Loucy (cell line): ENCODE results near the gene FRMD5.

ENCODE experiments used
- H2AFZ ChIP-seq: fragments of 200-600 bp; sonication (generic); 2 replicates; pipeline ENCODE4 v1.6.0; 2016; ENCODE audit warnings: antibody characterized with exemption, mild to moderate bottlenecking, low read length, moderate library complexity
- H3F3A ChIP-seq: fragments of 200-600 bp; 2 replicates; pipeline ENCODE4 v1.6.0; 2016; ENCODE audit warnings: antibody characterized with exemption, low read depth, mild to moderate bottlenecking
- H3K27me3 ChIP-seq: fragments of 200-600 bp; sonication (generic); 2 replicates; pipeline ENCODE4 v1.6.1; 2014; ENCODE audit warnings: low read length, mild to moderate bottlenecking; ENCODE audit not compliant: insufficient read depth, poor library complexity, severe bottlenecking
- H3K36me3 ChIP-seq: fragments of 200-600 bp; sonication (generic); 2 replicates; pipeline ENCODE4 v1.6.1; 2016; ENCODE audit warnings: low read length; ENCODE audit not compliant: insufficient read depth
- H3K4me1 ChIP-seq: fragments of 200-600 bp; sonication (generic); 2 replicates; pipeline ENCODE4 v1.5.1; 2014; ENCODE audit warnings: low read length, mild to moderate bottlenecking; ENCODE audit not compliant: insufficient read depth, poor library complexity, severe bottlenecking
- H3K4me2 ChIP-seq: fragments of 200-600 bp; sonication (generic); 2 replicates; pipeline ENCODE4 v1.6.0; 2014; ENCODE audit warnings: antibody characterized with exemption, low read length, low read depth, mild to moderate bottlenecking; ENCODE audit not compliant: poor library complexity, severe bottlenecking
- H3K4me3 ChIP-seq: fragments of 200-600 bp; sonication (generic); 2 replicates; pipeline ENCODE4 v1.5.1; 2014; ENCODE audit warnings: low read length, mild to moderate bottlenecking, mixed read lengths; ENCODE audit not compliant: poor library complexity, severe bottlenecking
- H3K79me2 ChIP-seq: fragments of 200-600 bp; sonication (generic); 2 replicates; pipeline ENCODE4 v1.6.1; 2014; ENCODE audit warnings: low read length; ENCODE audit not compliant: insufficient read depth
- H3K9ac ChIP-seq: fragments of 200-600 bp; sonication (generic); 2 replicates; pipeline ENCODE4 v1.6.0; 2014; ENCODE audit warnings: mild to moderate bottlenecking, low read depth, low read length, moderate library complexity; ENCODE audit not compliant: poor library complexity, severe bottlenecking
- H3K9me2 ChIP-seq: fragments of 200-600 bp; sonication (generic); replicated peaks from 2 replicates; pipeline ENCODE4 v1.6.1; 2016; ENCODE audit warnings: low read depth, low read length, mixed read lengths
- H3K9me3 ChIP-seq: fragments of 200-600 bp; sonication (generic); 2 replicates; pipeline ENCODE4 v1.6.1; 2014; ENCODE audit warnings: mild to moderate bottlenecking, antibody characterized with exemption, low read length, low read depth; ENCODE audit not compliant: insufficient read depth
- H4K20me1 ChIP-seq: fragments of 200-600 bp; sonication (generic); 2 replicates; pipeline ENCODE4 v1.6.0; 2014; ENCODE audit warnings: antibody characterized with exemption, low read length, mild to moderate bottlenecking; ENCODE audit not compliant: insufficient read depth, poor library complexity, severe bottlenecking
- EZH2phosphoT487 ChIP-seq: fragments of 200-600 bp; IDR thresholded peaks from 2 replicates; pipeline ENCODE4 v1.6.1; 2018; ENCODE audit warnings: antibody characterized with exemption, mild to moderate bottlenecking, moderate library complexity, borderline replicate concordance
- TF ChIP-seq, protein P1 (sequence below): fragments of 200-600 bp; sonication (generic); conservative IDR thresholded peaks from 2 replicates; pipeline ENCODE4 v1.5.1; 2014; ENCODE audit warnings: mild to moderate bottlenecking, antibody characterized with exemption, low read length

The FRMD5 gene

DNA sequence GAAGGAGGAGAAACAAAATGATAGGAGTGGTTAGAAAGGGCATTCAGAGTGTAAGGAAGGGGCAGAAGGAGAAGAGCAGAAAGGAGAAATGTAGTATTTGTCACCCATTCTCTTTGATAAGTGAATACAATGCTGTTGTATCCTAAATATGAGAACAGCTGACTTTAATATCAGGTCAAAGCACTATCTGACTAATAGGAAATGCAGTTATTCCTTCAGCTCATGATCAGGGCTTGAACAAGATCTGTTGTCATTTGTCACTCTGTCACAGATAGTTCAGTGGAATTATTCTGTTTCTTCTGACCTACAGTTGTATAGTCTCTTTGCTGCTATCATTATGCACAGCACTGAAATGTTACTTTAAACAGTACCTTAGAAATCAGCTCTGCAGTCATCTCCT lies 149.4 kb downstream of the FRMD5 start:
- H3K4me3 ChIP-seq: no peak overlapping the region
- no peak overlapping the region for H3K4me2 ChIP-seq
- no peaks in the 10 kb centered on the region for H3K79me2 ChIP-seq
- no peaks in the 10 kb centered on the region for H3K9me2 ChIP-seq
- H3K27me3 ChIP-seq: peaks cover 6% of the 10 kb centered on the region
- no peaks in the 10 kb centered on the region for H4K20me1 ChIP-seq
- H3F3A ChIP-seq: no peaks in the 10 kb centered on the region
- TF ChIP-seq, protein P1, sequence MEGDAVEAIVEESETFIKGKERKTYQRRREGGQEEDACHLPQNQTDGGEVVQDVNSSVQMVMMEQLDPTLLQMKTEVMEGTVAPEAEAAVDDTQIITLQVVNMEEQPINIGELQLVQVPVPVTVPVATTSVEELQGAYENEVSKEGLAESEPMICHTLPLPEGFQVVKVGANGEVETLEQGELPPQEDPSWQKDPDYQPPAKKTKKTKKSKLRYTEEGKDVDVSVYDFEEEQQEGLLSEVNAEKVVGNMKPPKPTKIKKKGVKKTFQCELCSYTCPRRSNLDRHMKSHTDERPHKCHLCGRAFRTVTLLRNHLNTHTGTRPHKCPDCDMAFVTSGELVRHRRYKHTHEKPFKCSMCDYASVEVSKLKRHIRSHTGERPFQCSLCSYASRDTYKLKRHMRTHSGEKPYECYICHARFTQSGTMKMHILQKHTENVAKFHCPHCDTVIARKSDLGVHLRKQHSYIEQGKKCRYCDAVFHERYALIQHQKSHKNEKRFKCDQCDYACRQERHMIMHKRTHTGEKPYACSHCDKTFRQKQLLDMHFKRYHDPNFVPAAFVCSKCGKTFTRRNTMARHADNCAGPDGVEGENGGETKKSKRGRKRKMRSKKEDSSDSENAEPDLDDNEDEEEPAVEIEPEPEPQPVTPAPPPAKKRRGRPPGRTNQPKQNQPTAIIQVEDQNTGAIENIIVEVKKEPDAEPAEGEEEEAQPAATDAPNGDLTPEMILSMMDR: no peak
- no peak for TF ChIP-seq EZH2phosphoT487
- H3K36me3 ChIP-seq: no peaks in the 10 kb centered on the region
- H2AFZ ChIP-seq: no peak overlapping the region
- H3K9me3 ChIP-seq: no peaks in the 10 kb centered on the region
- H3K4me1 ChIP-seq: no peaks in the 10 kb centered on the region
- H3K9ac ChIP-seq: no peak overlapping the region

DNA sequence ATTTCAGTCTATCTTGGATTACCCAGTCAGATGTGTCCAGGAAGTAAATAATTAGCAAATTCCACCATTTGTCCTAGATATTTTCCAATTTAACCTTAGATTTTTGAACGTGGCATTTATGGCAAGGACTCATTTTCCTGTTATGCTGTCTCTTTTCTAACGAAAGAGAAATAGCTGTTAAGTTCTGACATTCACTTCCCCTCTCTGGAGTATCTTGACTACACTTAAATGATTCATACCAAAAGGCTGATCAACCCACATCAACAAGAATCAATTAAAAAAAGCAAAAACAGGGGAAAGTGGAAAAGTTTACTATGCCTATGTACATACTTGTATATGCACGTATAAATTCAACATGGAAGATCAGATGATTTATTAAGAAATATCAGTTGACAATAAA lies 149.9 kb downstream of the FRMD5 start:
- Histone ChIP-seq H3K36me3 (no peaks in the 10 kb centered on the region), H3K27me3 (peaks cover 6% of the 10 kb centered on the region), H3K79me2 (no peaks in the 10 kb centered on the region), H3K4me1 (no peaks in the 10 kb centered on the region), H3K9me3 (no peaks in the 10 kb centered on the region), H3K4me3 (no peak overlapping the region), H3K9me2 (no peaks in the 10 kb centered on the region), H3K4me2 (no peak overlapping the region), H3K9ac (no peak overlapping the region), H2AFZ (no peak overlapping the region), H3F3A (no peaks in the 10 kb centered on the region), H4K20me1 (no peaks in the 10 kb centered on the region)
- TF ChIP-seq, protein P1: no peak
- no peak for TF ChIP-seq EZH2phosphoT487

GRCh38 chr15:44038755-44039191 lies 156.3 kb downstream of the FRMD5 start:
- H3K9me3 ChIP-seq: no peaks in the 10 kb centered on the region
- no peaks in the 10 kb centered on the region for H3K9me2 ChIP-seq
- no peaks in the 10 kb centered on the region for H3K27me3 ChIP-seq
- H3K36me3 ChIP-seq: no peaks in the 10 kb centered on the region
- H3K4me2 ChIP-seq: no peak overlapping the region
- H3K79me2 ChIP-seq: no peaks in the 10 kb centered on the region
- no peak overlapping the region for H3K9ac ChIP-seq
- no peaks in the 10 kb centered on the region for H4K20me1 ChIP-seq
- TF ChIP-seq EZH2phosphoT487: no peak
- TF ChIP-seq, protein P1: no peak
- no peaks in the 10 kb centered on the region for H3F3A ChIP-seq
- H3K4me1 ChIP-seq: no peaks in the 10 kb centered on the region
- no peak overlapping the region for H2AFZ ChIP-seq
- no peak overlapping the region for H3K4me3 ChIP-seq
